AG08395 (cell line): ENCODE data around the gene NEK7.
A peak's percentile ranks its signal among the peaks of the same experiment; 100 is the strongest.

ENCODE experiments used
- DNase-seq: peaks from one replicate; pipeline ENCODE4 v3.0.0; 2012; ENCODE audit warnings: mixed read lengths, low spot score

NEK7 gene

GRCh38 chr1:198255784-198256183 lies 99.0 kb downstream of the NEK7 start:
- no peak for DNase-seq

- peak; percentile 68 for DNase-seq
Observed at GRCh38 chr1:198258491-198258890, 101.7 kb downstream of the NEK7 start.

GRCh38 chr1:198259333-198260074 lies 102.7 kb downstream of the NEK7 start:
- DNase-seq: no peak

GRCh38 chr1:198261886-198262285 lies 105.1 kb downstream of the NEK7 start:
- no peak for DNase-seq

DNA sequence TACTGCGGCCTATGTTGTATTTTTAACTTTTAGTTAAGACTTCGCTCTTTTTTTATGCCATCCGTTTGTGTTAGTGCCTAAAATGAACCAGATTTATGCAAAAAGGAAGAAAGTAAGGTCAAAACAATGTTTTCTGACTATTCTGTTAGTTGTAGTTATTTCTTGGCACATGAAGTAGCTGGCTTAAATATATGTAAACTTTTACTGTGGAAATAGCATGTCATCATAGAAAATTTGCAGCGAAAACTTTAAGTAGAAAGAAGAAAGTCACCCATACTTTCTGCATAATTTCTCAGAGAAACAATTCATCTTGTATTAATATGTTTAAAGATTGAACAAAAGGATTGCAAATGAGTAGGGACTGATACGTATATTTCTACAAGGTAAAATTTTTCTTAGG lies 106.4 kb downstream of the NEK7 start:
- DNase-seq: no peak

DNA sequence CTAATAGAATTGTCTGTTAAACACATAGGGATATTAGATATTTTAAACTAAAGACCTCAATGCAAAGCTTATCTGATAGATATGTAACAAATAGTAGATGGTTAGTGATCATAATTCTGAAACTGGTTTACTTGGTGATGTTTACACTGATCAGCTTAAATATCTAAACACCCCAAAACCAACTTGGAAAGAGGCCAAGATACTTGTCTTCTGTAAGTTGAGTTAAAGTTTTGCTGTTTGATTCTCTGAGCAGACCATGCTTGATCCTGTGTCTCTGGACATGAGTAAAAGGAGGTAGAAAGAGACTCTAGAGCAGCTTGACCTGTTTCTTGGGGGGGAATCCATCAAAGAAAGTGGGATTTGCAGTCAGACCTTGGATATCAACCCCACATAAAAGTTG lies 107.5 kb downstream of the NEK7 start:
- no peak for DNase-seq

GRCh38 chr1:198265073-198265661 lies 108.4 kb downstream of the NEK7 start:
- DNase-seq: no peak

- no peak for DNase-seq
Observed at GRCh38 chr1:198267056-198267455, 110.3 kb downstream of the NEK7 start.

DNA sequence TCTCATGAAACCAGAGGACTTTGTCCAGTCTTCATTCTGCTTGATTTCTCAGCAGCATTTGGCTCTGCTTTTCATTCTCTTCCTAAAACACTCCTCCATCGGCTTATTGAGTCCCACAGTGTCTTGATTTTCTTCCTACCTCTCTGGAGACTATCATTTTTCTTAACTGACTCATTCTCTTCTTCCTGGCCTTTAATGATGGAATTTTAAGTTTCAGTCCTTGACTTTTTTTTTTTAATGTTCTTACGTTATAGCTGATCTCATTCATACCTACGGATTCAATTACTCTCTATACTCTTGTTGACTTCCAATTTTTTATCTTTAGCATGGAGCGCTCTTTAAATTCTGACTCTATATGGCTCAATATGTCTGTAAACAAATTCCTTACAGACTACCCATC lies 111.1 kb downstream of the NEK7 start:
- DNase-seq: peak; percentile 15

GRCh38 chr1:198268784-198269645 lies 112.2 kb downstream of the NEK7 start:
- DNase-seq: no peak

DNA sequence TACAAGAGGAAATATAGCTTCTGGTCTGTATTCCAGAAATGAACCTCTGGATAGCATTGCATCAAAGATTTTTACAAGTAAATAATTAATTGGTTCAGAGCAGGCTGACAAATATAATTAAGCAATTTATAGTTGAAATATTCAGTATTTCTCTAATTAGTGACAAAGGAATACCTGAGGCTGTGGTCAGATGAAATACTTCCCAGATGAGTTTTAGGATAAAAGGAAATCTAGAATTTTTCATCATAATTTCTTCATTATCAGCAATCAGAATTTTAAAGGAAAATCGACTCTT lies 112.8 kb downstream of the NEK7 start:
- DNase-seq: no peak

GRCh38 chr1:198270273-198270828 lies 113.6 kb downstream of the NEK7 start:
- no peak for DNase-seq

- no peak for DNase-seq
Observed at GRCh38 chr1:198271467-198271866, 114.7 kb downstream of the NEK7 start.

DNA sequence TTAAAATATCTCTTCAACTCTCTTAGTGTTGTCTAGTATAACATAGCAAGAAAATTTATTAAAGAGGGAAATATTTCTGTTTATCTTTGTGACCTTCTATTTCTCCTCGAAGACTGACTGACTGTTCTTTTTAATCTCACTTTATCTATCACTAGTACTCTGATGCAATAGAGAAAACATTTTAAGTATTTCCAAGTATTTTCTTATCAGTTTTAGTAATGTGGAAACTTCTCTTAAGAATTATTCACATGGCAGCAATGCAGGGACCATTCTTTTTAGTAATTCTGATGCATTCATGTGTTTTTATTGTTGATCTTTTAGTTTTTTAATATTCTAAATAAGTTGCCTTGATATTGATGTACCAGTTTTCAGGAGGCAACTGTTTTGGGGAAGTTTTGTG lies 115.7 kb downstream of the NEK7 start:
- DNase-seq: no peak

- DNase-seq: no peak
Observed at GRCh38 chr1:198273748-198274295, 117.0 kb downstream of the NEK7 start.

GRCh38 chr1:198275597-198275996 lies 118.8 kb downstream of the NEK7 start:
- DNase-seq: no peak

DNA sequence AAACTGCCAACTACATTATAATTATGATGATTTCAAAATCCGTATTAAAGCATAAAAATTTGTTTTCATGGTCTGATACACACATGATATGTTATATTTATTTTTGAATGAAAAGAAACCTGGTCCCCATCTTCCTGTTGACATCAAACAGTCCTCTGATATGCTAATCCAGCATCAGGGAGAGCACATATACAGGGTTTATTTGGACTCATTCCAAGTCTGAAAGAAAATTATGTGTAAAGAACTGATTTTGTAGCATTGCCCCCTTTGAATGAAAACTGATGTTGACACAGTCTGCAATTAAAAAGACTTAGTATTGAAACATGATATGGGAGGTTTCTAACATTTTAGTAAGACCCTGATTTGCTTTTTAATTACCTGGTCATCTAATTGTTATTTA lies 119.4 kb downstream of the NEK7 start:
- DNase-seq: no peak

- DNase-seq: no peak
Observed at GRCh38 chr1:198278943-198279342, 122.1 kb downstream of the NEK7 start.

GRCh38 chr1:198280080-198280479 lies 123.3 kb downstream of the NEK7 start:
- DNase-seq: no peak

DNA sequence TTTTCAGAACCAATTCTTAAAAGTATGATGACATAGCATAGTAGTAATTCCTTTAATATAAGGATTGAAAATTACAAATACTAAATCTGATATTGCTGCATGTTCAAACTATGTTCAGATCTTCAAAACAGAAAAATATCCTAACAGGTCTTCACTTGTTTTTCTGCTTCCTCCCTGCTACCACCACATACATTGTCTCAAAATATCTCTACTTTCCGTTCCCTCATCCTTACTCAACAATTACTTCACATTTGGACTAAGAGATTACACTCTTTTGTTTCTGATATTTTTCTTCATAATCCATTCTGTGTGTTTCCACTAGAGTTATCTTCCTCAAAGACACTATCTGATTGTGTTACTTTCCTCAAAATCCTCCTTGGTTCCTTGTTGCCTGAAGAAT lies 125.1 kb downstream of the NEK7 start:
- no peak for DNase-seq

DNA sequence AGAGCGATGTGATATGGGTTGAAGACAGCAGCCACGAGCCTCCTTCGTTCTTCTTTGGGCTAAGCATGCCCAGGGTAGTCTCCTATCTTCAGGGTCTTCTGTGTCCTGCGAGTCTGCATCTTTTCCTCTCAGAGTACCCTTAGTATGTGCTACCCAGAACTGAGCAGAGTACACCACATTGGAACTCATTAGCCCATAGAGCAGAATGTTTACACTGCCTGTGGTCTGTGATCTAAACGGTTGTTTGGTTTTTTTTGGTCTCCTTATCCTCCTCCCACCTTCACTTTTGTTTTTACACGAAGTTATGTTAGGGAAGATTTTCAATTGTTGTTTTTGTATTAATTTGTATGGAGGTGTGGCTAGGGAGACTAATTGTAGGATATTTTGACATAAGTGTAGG lies 126.4 kb downstream of the NEK7 start:
- no peak for DNase-seq

- no peak for DNase-seq
Observed at GRCh38 chr1:198287916-198288315, 131.1 kb downstream of the NEK7 start.
